HG03565 (cell line): ENCODE measurements around the gene ZC2HC1B.

Experiments
- ATAC-seq: cut with Tn5 transposase; IDR thresholded peaks from one replicate; pipeline ENCODE4 v1.9.1; 2021; ENCODE audit warnings: mild to moderate bottlenecking, moderate library complexity; ENCODE audit not compliant: unreplicated experiment

ZC2HC1B gene

GRCh38 chr6:143959927-143960326 lies 95.7 kb downstream of the ZC2HC1B start:
- ATAC-seq: no peak

GRCh38 chr6:143961066-143961465 lies 96.8 kb downstream of the ZC2HC1B start:
- ATAC-seq: no peak

- ATAC-seq: no peak
Measured at GRCh38 chr6:143961886-143962878, 97.9 kb downstream of the ZC2HC1B start.

GRCh38 chr6:143963158-143963919 lies 99.1 kb downstream of the ZC2HC1B start:
- no peak for ATAC-seq

- no peak for ATAC-seq
Measured at GRCh38 chr6:143964674-143965081, 100.4 kb downstream of the ZC2HC1B start.

- no peak for ATAC-seq
Measured at GRCh38 chr6:143965503-143966171, 101.4 kb downstream of the ZC2HC1B start.

- ATAC-seq: no peak
Measured at GRCh38 chr6:143966312-143966711, 102.0 kb downstream of the ZC2HC1B start.

GRCh38 chr6:143967706-143968376 lies 103.6 kb downstream of the ZC2HC1B start:
- no peak for ATAC-seq

- no peak for ATAC-seq
Measured at GRCh38 chr6:143969077-143969476, 104.8 kb downstream of the ZC2HC1B start.

GRCh38 chr6:143970456-143971218 lies 106.4 kb downstream of the ZC2HC1B start:
- ATAC-seq: no peak

- no peak for ATAC-seq
Measured at GRCh38 chr6:143971482-143972205, 107.4 kb downstream of the ZC2HC1B start.

- ATAC-seq: no peak
Measured at GRCh38 chr6:143973097-143973966, 109.1 kb downstream of the ZC2HC1B start.

GRCh38 chr6:143974089-143974488 lies 109.8 kb downstream of the ZC2HC1B start:
- no peak for ATAC-seq

- ATAC-seq: no peak
Measured at GRCh38 chr6:143976806-143977349, 112.6 kb downstream of the ZC2HC1B start.

- ATAC-seq: no peak
Measured at GRCh38 chr6:143980921-143981320, 116.6 kb downstream of the ZC2HC1B start.

GRCh38 chr6:143982968-143983367 lies 118.7 kb downstream of the ZC2HC1B start:
- no peak for ATAC-seq

- no peak for ATAC-seq
Measured at GRCh38 chr6:143984666-143985065, 120.4 kb downstream of the ZC2HC1B start.

- ATAC-seq: no peak
Measured at GRCh38 chr6:143986463-143987065, 122.3 kb downstream of the ZC2HC1B start.
